ENCODE measurements around the gene SEC14L6. TPM values are rescaled to one million over a fixed set of nuclear protein-coding genes. Genes with fewer than 3 reads are reported as not detected.

Gene SEC14L6
- total RNA-seq, 4 donors from 2014 or later = 0.22 to 3.0 (median 0.54) TPM

GRCh38 chr22:30538280-30538679 lies 8.3 kb downstream of the SEC14L6 start:
- WGBS, 2 donors (ENCODE audit: low coverage in 1 of 2) = 80 to 83% methylated on average over 2 to 6 of the region's 6 CpGs
- H3K36me3 ChIP-seq = no peaks in the 10 kb centered on the region
- peaks cover 26% of the 10 kb centered on the region for H3K27me3 ChIP-seq
- no peak for TF ChIP-seq CTCF (IDR thresholded peaks at IDR 0.05)
- ATAC-seq = no peak
- no peaks in the 10 kb centered on the region for H3K9me3 ChIP-seq
- H3K4me3 ChIP-seq = no peak overlapping the region
- peaks cover 0 to 13% (median 5%) of the 10 kb centered on the region in 3 donors for H3K4me1 ChIP-seq
- H3K27ac ChIP-seq = no peak overlapping the region

DNA sequence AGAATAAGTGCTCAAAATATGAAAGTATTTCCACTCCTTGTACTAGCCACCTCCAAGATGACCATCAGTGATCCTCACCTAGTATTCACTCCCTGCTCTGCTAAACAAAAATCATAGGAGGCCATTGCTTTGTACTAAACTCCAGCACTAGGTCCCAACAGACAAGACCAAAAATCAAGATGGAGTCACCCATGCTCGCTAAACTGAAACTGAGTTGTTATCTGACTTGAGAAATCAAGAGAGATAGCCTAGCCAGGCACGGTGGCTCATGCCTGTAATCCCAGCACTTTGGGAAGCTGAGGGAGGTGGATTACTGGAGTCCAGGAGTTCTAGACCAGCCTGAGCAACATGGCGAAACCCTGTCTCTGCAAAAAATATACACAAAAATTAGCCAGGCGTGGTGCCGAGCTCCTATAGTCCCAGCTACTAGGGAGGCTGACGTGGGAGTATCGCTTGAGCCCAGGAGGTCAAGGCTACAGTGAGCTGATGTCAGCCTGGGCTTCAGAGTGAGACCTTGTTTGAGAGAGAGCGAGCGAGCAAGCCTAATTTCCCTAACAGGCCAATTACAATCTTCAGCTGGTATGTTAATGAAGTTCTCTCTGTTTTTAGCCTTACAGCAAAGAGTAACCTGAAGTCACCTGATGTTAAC lies 9.3 kb downstream of the SEC14L6 start:
- peaks cover 15% of the 10 kb centered on the region for H3K27me3 ChIP-seq

GRCh38 chr22:30535182-30535581 lies 11.4 kb downstream of the SEC14L6 start:
- H3K36me3 ChIP-seq = no peaks in the 10 kb centered on the region
- no peaks in the 10 kb centered on the region for H3K4me1 ChIP-seq
- no peak overlapping the region for H3K4me3 ChIP-seq
- TF ChIP-seq POLR2AphosphoS5 (IDR thresholded peaks at IDR 0.05) (no peak), CTCF (IDR thresholded peaks at IDR 0.05) (no peak), EP300 (IDR thresholded peaks at IDR 0.05) (no peak), POLR2A (IDR thresholded peaks at IDR 0.05) (no peak)
- H3K9me3 ChIP-seq = no peaks in the 10 kb centered on the region
- H3K27me3 ChIP-seq = no peaks in the 10 kb centered on the region
- no peak for ATAC-seq
- H3K27ac ChIP-seq = no peak overlapping the region
- 63 to 67% methylated on average over 1 to 3 of the region's 4 CpGs for WGBS, 2 donors (ENCODE audit: low coverage in 1 of 2)

More for the DNA sequence above, 9.3 kb downstream of the SEC14L6 start:
- Histone ChIP-seq H3K4me1 (peaks cover 0 to 5% (median 5%) of the 10 kb centered on the region in 3 donors), H3K9me3 (no peaks in the 10 kb centered on the region), H3K4me3 (no peak overlapping the region), H3K27ac (no peak overlapping the region), H3K36me3 (no peaks in the 10 kb centered on the region)
- no peak for TF ChIP-seq CTCF (IDR thresholded peaks at IDR 0.05)
- no peak for TF ChIP-seq EP300 (IDR thresholded peaks at IDR 0.05)
- no peak for TF ChIP-seq POLR2AphosphoS5 (IDR thresholded peaks at IDR 0.05)
- TF ChIP-seq POLR2A (IDR thresholded peaks at IDR 0.05) = no peak
- 78 to 86% methylated on average over 5 to 7 of the region's 9 CpGs for WGBS, 2 donors (ENCODE audit: low coverage in 1 of 2)
- ATAC-seq = no peak

DNA sequence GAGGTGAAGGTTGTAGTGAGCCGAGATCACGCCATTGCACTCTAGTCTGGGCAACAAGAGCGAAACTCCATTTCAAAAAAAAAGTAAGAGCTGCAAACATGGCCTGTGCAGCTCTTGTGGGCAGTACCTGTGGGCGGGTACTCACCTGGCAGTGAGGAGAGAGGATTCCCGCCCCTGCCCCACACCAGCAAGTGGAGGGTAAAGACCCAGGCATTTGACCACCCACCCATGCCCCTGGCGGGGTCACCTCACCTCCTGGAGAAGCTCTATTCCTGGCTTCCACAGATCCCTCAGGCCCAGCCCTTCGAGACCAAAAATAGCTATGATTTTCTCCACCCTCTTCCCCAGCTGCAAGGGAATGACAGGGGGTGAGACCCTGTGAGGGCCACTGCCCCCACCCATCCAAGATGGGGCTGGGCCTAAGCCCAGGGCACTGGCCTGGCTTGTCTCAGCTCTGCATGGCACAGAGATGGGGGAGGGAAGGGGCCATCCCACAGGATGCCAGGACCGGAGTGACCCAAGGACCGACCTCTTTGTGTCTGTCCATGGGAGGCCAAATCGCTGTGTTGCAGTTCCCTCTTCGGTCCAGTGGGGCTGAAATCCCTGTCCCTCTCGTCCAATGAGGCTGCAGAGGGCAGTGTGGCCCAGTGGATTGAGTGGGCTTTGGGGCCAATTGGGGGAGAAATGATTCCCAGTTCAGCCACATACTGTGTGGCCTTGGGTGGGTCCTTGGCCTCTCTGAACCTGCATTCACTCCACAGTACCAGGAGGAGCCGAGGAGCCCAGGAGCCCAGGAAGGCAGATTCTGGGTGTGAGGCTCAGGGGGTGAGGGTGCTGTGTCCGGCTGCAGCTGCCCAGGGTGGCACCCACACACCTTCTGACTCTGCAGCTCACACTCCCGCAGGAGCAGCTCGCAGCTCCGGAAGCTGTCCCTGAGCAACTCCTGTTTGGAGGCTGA lies 14.6 kb downstream of the SEC14L6 start:
- H3K27me3 ChIP-seq = no peaks in the 10 kb centered on the region
- TF ChIP-seq POLR2A (IDR thresholded peaks at IDR 0.05) (no peak), CTCF (IDR thresholded peaks at IDR 0.05) (no peak), POLR2AphosphoS5 (IDR thresholded peaks at IDR 0.05) (no peak), EP300 (IDR thresholded peaks at IDR 0.05) (no peak)
- H3K27ac ChIP-seq = no peak overlapping the region
- no peaks in the 10 kb centered on the region for H3K9me3 ChIP-seq
- WGBS, 2 donors (ENCODE audit: low coverage in 1 of 2) = 50 to 96% methylated on average over 2 to 4 of the region's 17 CpGs
- H3K36me3 ChIP-seq = no peaks in the 10 kb centered on the region
- H3K4me1 ChIP-seq = no peaks in the 10 kb centered on the region
- H3K4me3 ChIP-seq = no peak overlapping the region
- no peak for ATAC-seq
